Tibial nerve (tissue), 3 donors: ENCODE data around the gene NUFIP2.

Experiments used
- CTCF ChIP-seq, 5 experiments: fragments of 200-600 bp in 3 of 5; fragments of 450-650 bp in 2 of 5; sonication (generic) in 3 of 5; IDR thresholded peaks; one replicate each; pipeline ENCODE4 v1.5.1; 2016 to 2019; ENCODE audit warnings: antibody characterized with exemption in 5 of 5, mild to moderate bottlenecking in 3 of 5, moderate library complexity in 2 of 5
- POLR2A ChIP-seq, 2 donors: fragments of 450-650 bp; IDR thresholded peaks; one replicate each; pipeline ENCODE4 v1.6.1; 2017; ENCODE audit warnings: antibody characterized with exemption in 2 of 2, mild to moderate bottlenecking in 2 of 2, moderate library complexity in 2 of 2

GRCh38 chr17:29299031-29299430, 5.1 kb upstream of the NUFIP2 start:
- TF ChIP-seq CTCF (IDR thresholded peaks at IDR 0.05) (no peak), POLR2A (IDR thresholded peaks at IDR 0.05) (no peak)
